HCT116 (cell line): ENCODE results near the gene OPCML. TPM values are rescaled to one million over a fixed set of nuclear protein-coding genes. Genes with fewer than 3 reads are reported as not detected.

Experiments
- ATAC-seq: fragments of 200-7000 bp; cut with Tn5 transposase; 2 replicates; pipeline ENCODE4 v1.9.1; 2020; ENCODE audit warnings: mild to moderate bottlenecking, moderate library complexity
- BruUV-seq: library from RNA; stranded (reverse); fragments of 400-500 nt; replicated peaks from 2 replicates; lab custom pipeline; 2021; lab: Mats Ljungman, UMichigan
- CTCF ChIA-PET: fragments of 300-600 bp; sonication (Branson Sonifier 250); formaldehyde crosslinking; loops from one replicate; lab custom pipeline; 2021; ENCODE audit warnings: antibody characterized with exemption; lab: Charles Lee
- POLR2A ChIA-PET: fragments of 300-600, 350-600 bp; sonication (Branson Sonifier 250); formaldehyde crosslinking; loops from one replicate; lab custom pipeline; 2021; ENCODE audit warnings: antibody characterized with exemption; lab: Charles Lee
- RAD21 ChIA-PET, 2 experiments: fragments of 300-600 bp; sonication (Branson Sonifier 250); formaldehyde crosslinking; loops; one replicate each; lab custom pipeline; 2023; ENCODE audit warnings: low total read pairs in 2 of 2; ENCODE audit not compliant: uncharacterized antibody in 2 of 2, unreplicated experiment in 2 of 2, low non-redundant PET in 1 of 2; lab: Charles Lee
- DNase-seq: peaks from one replicate; pipeline ENCODE4 v3.0.0-alpha.2; 2010; ENCODE audit warnings: low read depth, low spot score
- H2AFZ ChIP-seq: fragments of 200-600 bp; shearing (Covaris generic), sonication (generic); 2 replicates; pipeline ENCODE4 v1.6.1; 2017; ENCODE audit warnings: low read depth, mixed run types, mixed read lengths, antibody characterized with exemption, low read length; ENCODE audit not compliant: poor library complexity, severe bottlenecking
- H3K27ac ChIP-seq: 2 replicates; pipeline ENCODE4 v1.5.1; 2012; ENCODE audit warnings: low read depth, low read length
- H3K27me3 ChIP-seq: fragments of 200-600 bp; sonication (generic); 2 replicates; pipeline ENCODE4 v1.6.1; 2016; ENCODE audit warnings: mixed run types, low read length, mixed read lengths; ENCODE audit not compliant: insufficient read depth
- H3K36me3 ChIP-seq, 2 experiments: fragments of 200-500 bp in 1 of 2; fragments of 200-600 bp in 1 of 2; sonication (Bioruptor generic) in 1 of 2; sonication (generic) in 1 of 2; 2 replicates each; pipeline versions ENCODE4 v1.5.1 to v1.6.1; 2014 to 2016; ENCODE audit warnings: low read length in 2 of 2, inconsistent platforms in 1 of 2, mixed read lengths in 1 of 2, mixed run types in 1 of 2; ENCODE audit not compliant: insufficient read depth in 2 of 2, control insufficient read depth in 1 of 2
- H3K4me1 ChIP-seq, 2 experiments: fragments of 200-600 bp in 1 of 2; sonication (generic) in 1 of 2; 2 replicates each; pipeline versions ENCODE4 v1.5.1 to v1.6.1; 2012 to 2017; ENCODE audit warnings: low read length in 2 of 2, inconsistent platforms in 1 of 2, mild to moderate bottlenecking in 1 of 2, mixed read lengths in 1 of 2, mixed run types in 1 of 2, moderate library complexity in 1 of 2; ENCODE audit not compliant: insufficient read depth in 2 of 2, control insufficient read depth in 1 of 2
- H3K4me2 ChIP-seq: fragments of 200-600 bp; sonication (generic); 2 replicates; pipeline ENCODE4 v1.6.1; 2017; ENCODE audit warnings: mixed run types, low read length, mixed read lengths
- H3K4me3 ChIP-seq, 2 experiments: fragments of 200-600 bp in 1 of 2; sonication (generic) in 1 of 2; replicated peaks in 1 of 2; 2 replicates each; pipeline ENCODE4 v1.5.1; 2011 to 2016; ENCODE audit warnings: low read length in 2 of 2, control low read depth in 1 of 2, low read depth in 1 of 2, mild to moderate bottlenecking in 1 of 2, mixed read lengths in 1 of 2, mixed run types in 1 of 2
- H3K79me2 ChIP-seq: fragments of 200-600 bp; sonication (generic); 2 replicates; pipeline ENCODE4 v1.6.1; 2017; ENCODE audit warnings: mild to moderate bottlenecking, mixed run types, low read length, moderate library complexity, mixed read lengths; ENCODE audit not compliant: insufficient read depth
- H3K9ac ChIP-seq: fragments of 200-600 bp; sonication (generic); 2 replicates; pipeline ENCODE4 v1.6.1; 2016; ENCODE audit warnings: low read length, mixed read lengths
- H3K9me2 ChIP-seq: fragments of 200-600 bp; sonication (generic), shearing (Covaris generic); 2 replicates; pipeline ENCODE4 v1.6.1; 2017; ENCODE audit warnings: mixed run types, mild to moderate bottlenecking, moderate library complexity; ENCODE audit not compliant: insufficient read depth
- H3K9me3 ChIP-seq, 2 experiments: fragments of 200-500 bp in 1 of 2; fragments of 200-600 bp in 1 of 2; sonication (Bioruptor generic) in 1 of 2; sonication (generic) in 1 of 2; 2 replicates each; pipeline ENCODE4 v1.6.1; 2014 to 2017; ENCODE audit warnings: low read length in 2 of 2, mixed read lengths in 2 of 2, inconsistent platforms in 1 of 2, low read depth in 1 of 2, mild to moderate bottlenecking in 1 of 2, mixed run types in 1 of 2, moderate library complexity in 1 of 2; ENCODE audit not compliant: control insufficient read depth in 1 of 2, insufficient read depth in 1 of 2
- H4K20me1 ChIP-seq: fragments of 200-600 bp; sonication (generic), shearing (Covaris generic); 2 replicates; pipeline ENCODE4 v1.6.1; 2017; ENCODE audit warnings: mixed run types, mild to moderate bottlenecking, moderate library complexity; ENCODE audit not compliant: insufficient read depth
- CBX3 ChIP-seq: IDR thresholded peaks from 2 replicates; pipeline ENCODE4 v1.6.1; 2012; ENCODE audit warnings: low read depth
- EZH2phosphoT487 ChIP-seq: fragments of 200-600 bp; IDR thresholded peaks from 2 replicates; pipeline ENCODE4 v1.6.1; 2018; ENCODE audit warnings: antibody characterized with exemption, borderline replicate concordance
- POLR2A ChIP-seq: IDR thresholded peaks from 2 replicates; pipeline ENCODE4 v1.7.0; 2011; ENCODE audit warnings: borderline replicate concordance; ENCODE audit not compliant: insufficient read depth, insufficient read length; ENCODE audit errors: extremely low read depth
- SP1 ChIP-seq: IDR thresholded peaks from 2 replicates; pipeline ENCODE4 v1.6.1; 2012; ENCODE audit warnings: low read depth
- YY1 ChIP-seq: IDR thresholded peaks from 2 replicates; pipeline ENCODE4 v1.6.1; 2011; ENCODE audit warnings: low read length, low read depth, moderate library complexity, mild to moderate bottlenecking; ENCODE audit not compliant: insufficient replicate concordance; ENCODE audit errors: extremely low read depth
- ZBTB33 ChIP-seq: IDR thresholded peaks from 2 replicates; pipeline ENCODE4 v1.6.1; 2011; ENCODE audit warnings: mild to moderate bottlenecking, low read length, moderate library complexity; ENCODE audit not compliant: insufficient replicate concordance; ENCODE audit errors: extremely low read depth
- ZNF274 ChIP-seq: fragments of 200-500 bp; sonication (Bioruptor generic); IDR thresholded peaks from 2 replicates; pipeline ENCODE4 v1.6.1; 2014; ENCODE audit warnings: mild to moderate bottlenecking, low read depth, low read length, inconsistent platforms
- intact Hi-C: fragments of 100-400 bp; cut with micrococcal nuclease; formaldehyde crosslinking; loops from 2 replicates; pipeline ENCODE4 v1.10.0; 2022
- total RNA-seq: library from RNA; stranded (reverse); gene quantifications from one replicate; pipeline ENCODE4 v1.2.1, GENCODE V29; 2021; ENCODE audit not compliant: unreplicated experiment

Gene OPCML
- total RNA-seq, 1 experiment from 2014 or later: not detected

- Histone ChIP-seq H3K27ac (no peak overlapping the region), H3K79me2 (no peaks in the 10 kb centered on the region), H2AFZ (no peak overlapping the region), H3K4me3 (no peak overlapping the region), H3K36me3 (no peaks in the 10 kb centered on the region), H3K9ac (no peak overlapping the region), H3K9me3 (peaks cover 3 to 37% of the 10 kb centered on the region in 2 experiments; a peak in 2 of 4 replicates), H3K4me1 (no peaks in the 10 kb centered on the region), H3K27me3 (no peaks in the 10 kb centered on the region), H3K4me2 (no peak overlapping the region)
- DNase-seq (no peak), ATAC-seq (no peak)
- CTCF ChIA-PET: no interaction called here
- RAD21 ChIA-PET: no interaction called here
- intact Hi-C loops: no loop called here
- POLR2A ChIA-PET: no interaction called here
- no TSS peak for BruUV-seq
- no peak for TF ChIP-seq POLR2A
- no peak for TF ChIP-seq ZBTB33
- TF ChIP-seq CBX3: no peak
- no peak for TF ChIP-seq EZH2phosphoT487
- no peak for TF ChIP-seq SP1
- TF ChIP-seq, all 23 proteins: peak for 0
- Histone ChIP-seq H4K20me1 (no peaks in the 10 kb centered on the region), H3K9me2 (no peaks in the 10 kb centered on the region)
Observed at GRCh38 chr11:132980670-132981069, 551.6 kb downstream of the OPCML start.

- H4K20me1 ChIP-seq: no peaks in the 10 kb centered on the region
- H3K9me3 ChIP-seq: peaks cover 0 to 28% of the 10 kb centered on the region in 2 experiments; a peak in 2 of 4 replicates
- H3K4me2 ChIP-seq: no peak overlapping the region
- no TSS peak for BruUV-seq
- H3K27ac ChIP-seq: no peak overlapping the region
- no peak for DNase-seq
- H3K4me3 ChIP-seq: no peak overlapping the region
- no peak for ATAC-seq
- ChIA-PET RAD21 (no interaction called here), POLR2A (no interaction called here), CTCF (no interaction called here)
- no peak overlapping the region for H2AFZ ChIP-seq
- H3K9ac ChIP-seq: no peak overlapping the region
- TF ChIP-seq ZNF274 (no peak), YY1 (no peak)
- no peaks in the 10 kb centered on the region for H3K9me2 ChIP-seq
- H3K4me1 ChIP-seq: no peaks in the 10 kb centered on the region
- H3K27me3 ChIP-seq: no peaks in the 10 kb centered on the region
- no peaks in the 10 kb centered on the region for H3K79me2 ChIP-seq
- intact Hi-C loops: no loop called here
- no peaks in the 10 kb centered on the region for H3K36me3 ChIP-seq
Observed at GRCh38 chr11:132977746-132978145, 554.6 kb downstream of the OPCML start.
